OCI-M2 (cell line): ENCODE results near the gene SPINT3.

Experiments used
- DNase-seq: peaks from one replicate; lab custom pipeline; 2025; ENCODE audit not compliant: unreplicated experiment; lab: John Stamatoyannopoulos, UW

The SPINT3 gene

GRCh38 chr20:45462711-45463509 lies 52.5 kb downstream of the SPINT3 start:
- no peak for DNase-seq
